Heart right ventricle (tissue), 16 donors: ENCODE measurements around the gene DGCR6L. TPM values are rescaled to one million over a fixed set of nuclear protein-coding genes. Genes with fewer than 3 reads are reported as not detected.
"Not testable (repeated sequence)": the region's sequence is repeated elsewhere in the genome, so short reads cannot be mapped to it uniquely, and the experiment has no call there.

Experiments used
- ATAC-seq, 8 donors: fragments of 200-7000 bp; cut with Tn5 transposase; one replicate each; pipeline ENCODE4 v1.9.1; 2020; ENCODE audit warnings: mild to moderate bottlenecking in 8 of 8, moderate library complexity in 8 of 8, moderate number of reproducible peaks in 1 of 8
- DNase-seq, 2 donors: peaks; one replicate each; pipeline ENCODE4 v3.0.0-alpha.2; 2020
- H3K27ac ChIP-seq, 10 donors: fragments of 200-600 bp; sonication (generic) in 2 of 10; one replicate each; pipeline versions ENCODE4 v1.5.0 to v1.8.0; 2020 to 2022; ENCODE audit warnings: mild to moderate bottlenecking in 3 of 10
- H3K27me3 ChIP-seq, 7 donors: fragments of 200-600 bp; one replicate each; pipeline ENCODE4 v1.8.0; 2021 to 2022; ENCODE audit warnings: mild to moderate bottlenecking in 2 of 7
- H3K36me3 ChIP-seq, 9 donors: fragments of 200-600 bp; sonication (generic) in 1 of 9; one replicate each; pipeline versions ENCODE4 v1.5.0 to v1.8.0; 2020 to 2022; ENCODE audit warnings: mild to moderate bottlenecking in 2 of 9
- H3K4me1 ChIP-seq, 9 donors: fragments of 200-600 bp; sonication (generic) in 1 of 9; one replicate each; pipeline versions ENCODE4 v1.5.0 to v1.8.0; 2020 to 2022; ENCODE audit warnings: mild to moderate bottlenecking in 4 of 9
- H3K4me3 ChIP-seq, 10 donors: fragments of 200-600 bp; sonication (generic) in 2 of 10; one replicate each; pipeline versions ENCODE4 v1.5.0 to v1.8.0; 2020 to 2022; ENCODE audit warnings: mild to moderate bottlenecking in 7 of 10, moderate library complexity in 2 of 10
- H3K9me3 ChIP-seq, 11 donors: fragments of 200-600 bp in 10 of 11; sonication (generic) in 2 of 11; one replicate each; pipeline versions ENCODE4 v1.5.0 to v1.8.0; 2013 to 2022; ENCODE audit warnings: mild to moderate bottlenecking in 2 of 11, control low read depth in 1 of 11, moderate library complexity in 1 of 11
- WGBS, 2 donors: extraction: QIAGEN DNeasy Blood & Tissue Kit; methylation state at CpG; one replicate each; pipeline ENCODE4 v1.1.7; 2013; ENCODE audit warnings: inconsistent platforms in 1 of 2; 5-methylcytosine and 5-hydroxymethylcytosine counted together
- intact Hi-C, 10 donors: fragments of 100-400 bp; cut with DNase I; formaldehyde crosslinking; loops; one replicate each; pipeline versions ENCODE4 v1.11.1 to v1.14.2; 2022
- polyA plus RNA-seq, 2 donors: library from polyadenylated mRNA; stranded (reverse); fragments of 200-250 nt; gene quantifications; one replicate each; pipeline ENCODE4 v1.2.3, GENCODE V29; 2013
- total RNA-seq, 10 donors: library from RNA; stranded (reverse); fragmentation: NEBNext Ultra II Directional in 3 of 10; extraction: Animal tissue kit (Norgen Biotek cat#: 25700) in 3 of 10; gene quantifications; one replicate each; pipeline versions ENCODE4 v1.2.1 to v1.2.4, GENCODE V29; 2021 to 2023
- TF ChIP-seq, protein P1 (sequence below), 9 donors: fragments of 200-600 bp; sonication (generic) in 2 of 9; IDR thresholded peaks; one replicate each; pipeline versions ENCODE4 v1.5.0 to v1.8.0; 2021 to 2022; ENCODE audit warnings: antibody characterized with exemption in 9 of 9, mild to moderate bottlenecking in 5 of 9, moderate library complexity in 1 of 9
- donor health status: Arrhythmogenic right ventricular cardiomyopathy.
- donor health status: ischemic (EF 13 %, LVEDD 7.1; RV severe dilation, severe dysfunction).
- donor health status: healthy with polysubstance abuse.
- donor health status: DM: no; HTN: yes; CAD: no.
- donor health status: DM: no; HTN: no; CAD: no.
- donor health status: ischemic (EF 25% LVEDD 6.9; RV normal size, moderate dysfunction).
- donor health status: ischemic (EF 25% LVEDD 5.7; RV mildly dilated, moderate dysfunction).
- donor health status: healthy.
- donor health status: DM: yes; HTN: yes; CAD: no.
- donor health status: Ischemic cardiomyopathy.
- donor health status: ischemic (EF 35%, LVEDD 5.7; RV mildly dilated, moderate dysfunction).
- donor health status: nonischemic (EF 11% LVEDD 7.7; RV severe dilation, severe dysfunction).
- donor health status: DM: yes; HTN: yes; CAD: no.
- donor health status: PGD.
- donor health status: ischemic (EF 29% LVEDD 5.4; RV normal size, mild dysfunction).
- donor health status: nonischemic (EF 23%, LVEDD 6.1; RV moderate dilation, normal function).

Gene DGCR6L
- total and polyA plus RNA-seq, 12 donors = 37.9 to 90.3 (median 41.7) TPM

GRCh38 chr22:20280866-20281265 lies 39.0 kb downstream of the DGCR6L start:
- Histone ChIP-seq H3K4me1 (no peaks in the 10 kb centered on the region), H3K4me3 (no peak overlapping the region), H3K27me3 (no peaks in the 10 kb centered on the region), H3K36me3 (no peaks in the 10 kb centered on the region), H3K27ac (no peak overlapping the region), H3K9me3 (no peaks in the 10 kb centered on the region)
- 73 to 82% methylated on average over 12 of the region's 12 CpGs for WGBS, 2 donors
- intact Hi-C loops = no loop called here
- ATAC-seq = no peak
- DNase-seq = no peak
- TF ChIP-seq, protein P1, sequence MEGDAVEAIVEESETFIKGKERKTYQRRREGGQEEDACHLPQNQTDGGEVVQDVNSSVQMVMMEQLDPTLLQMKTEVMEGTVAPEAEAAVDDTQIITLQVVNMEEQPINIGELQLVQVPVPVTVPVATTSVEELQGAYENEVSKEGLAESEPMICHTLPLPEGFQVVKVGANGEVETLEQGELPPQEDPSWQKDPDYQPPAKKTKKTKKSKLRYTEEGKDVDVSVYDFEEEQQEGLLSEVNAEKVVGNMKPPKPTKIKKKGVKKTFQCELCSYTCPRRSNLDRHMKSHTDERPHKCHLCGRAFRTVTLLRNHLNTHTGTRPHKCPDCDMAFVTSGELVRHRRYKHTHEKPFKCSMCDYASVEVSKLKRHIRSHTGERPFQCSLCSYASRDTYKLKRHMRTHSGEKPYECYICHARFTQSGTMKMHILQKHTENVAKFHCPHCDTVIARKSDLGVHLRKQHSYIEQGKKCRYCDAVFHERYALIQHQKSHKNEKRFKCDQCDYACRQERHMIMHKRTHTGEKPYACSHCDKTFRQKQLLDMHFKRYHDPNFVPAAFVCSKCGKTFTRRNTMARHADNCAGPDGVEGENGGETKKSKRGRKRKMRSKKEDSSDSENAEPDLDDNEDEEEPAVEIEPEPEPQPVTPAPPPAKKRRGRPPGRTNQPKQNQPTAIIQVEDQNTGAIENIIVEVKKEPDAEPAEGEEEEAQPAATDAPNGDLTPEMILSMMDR (IDR thresholded peaks at IDR 0.05) = no peak

DNA sequence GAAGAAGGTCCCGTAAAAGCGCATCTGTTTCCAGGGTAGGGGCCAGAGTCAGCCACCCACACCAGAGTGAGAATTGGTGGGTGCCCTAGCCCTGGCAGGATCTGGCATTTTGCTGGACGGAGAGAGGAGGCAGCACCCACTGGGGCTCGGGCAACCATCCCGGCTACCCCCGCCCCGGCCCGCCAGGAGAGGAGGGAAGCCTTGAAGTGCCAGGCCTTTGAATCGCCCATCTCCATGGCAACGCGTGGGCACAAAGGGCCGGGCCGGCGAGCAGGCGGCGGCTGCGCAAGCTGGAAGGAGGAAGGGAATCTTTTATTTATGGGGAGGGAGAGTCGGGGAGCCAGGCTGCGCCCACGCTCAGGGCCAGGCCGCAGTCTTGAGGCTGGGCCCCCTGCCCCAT lies 39.7 kb downstream of the DGCR6L start:
- H3K9me3 ChIP-seq, DNase-seq, ATAC-seq, H3K36me3 ChIP-seq, H3K27ac ChIP-seq, H3K4me1 ChIP-seq, H3K27me3 ChIP-seq, H3K4me3 ChIP-seq, intact Hi-C loops: not testable (repeated sequence)
- WGBS, 2 donors = 82 to 92% methylated on average over 16 to 17 of the region's 21 CpGs

DNA sequence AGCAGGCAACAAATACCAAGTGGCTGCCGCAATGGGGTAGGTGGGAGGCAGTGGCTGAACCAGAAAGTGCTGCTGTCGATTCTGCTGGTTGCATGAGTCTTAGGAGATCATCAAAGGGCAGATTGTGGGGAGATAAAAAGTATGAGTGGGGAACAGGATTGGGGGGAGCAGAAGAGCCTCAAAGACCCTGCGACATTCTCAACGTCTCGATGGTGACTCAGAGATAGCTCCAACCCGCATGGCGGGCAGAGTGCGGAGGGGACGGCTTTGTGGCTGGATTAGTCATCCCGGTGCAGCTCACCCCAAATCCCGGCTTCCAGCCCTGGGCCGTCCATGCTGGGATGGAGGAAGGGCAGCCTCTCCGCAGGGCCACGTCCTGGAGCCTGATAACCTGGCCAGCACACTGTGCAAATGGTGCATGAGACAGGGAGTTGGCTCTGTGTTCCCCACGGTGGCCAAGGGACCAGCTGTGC lies 40.2 kb downstream of the DGCR6L start:
- DNase-seq = no peak
- intact Hi-C loops = no loop called here
- Histone ChIP-seq H3K27me3 (no peaks in the 10 kb centered on the region), H3K9me3 (no peaks in the 10 kb centered on the region), H3K36me3 (no peaks in the 10 kb centered on the region), H3K4me1 (no peaks in the 10 kb centered on the region), H3K27ac (no peak overlapping the region), H3K4me3 (no peak overlapping the region)
- ATAC-seq = no peak
- WGBS, 2 donors = 59 to 63% methylated on average over 12 to 15 of the region's 15 CpGs
- TF ChIP-seq, protein P1 (IDR thresholded peaks at IDR 0.05) = no peak

- H3K27ac ChIP-seq, H3K27me3 ChIP-seq, H3K9me3 ChIP-seq, H3K36me3 ChIP-seq, H3K4me1 ChIP-seq, DNase-seq, ATAC-seq, intact Hi-C loops, H3K4me3 ChIP-seq: not testable (repeated sequence)
- WGBS, 2 donors = 80 to 90% methylated on average over 12 to 22 of the region's 22 CpGs
Measured at GRCh38 chr22:20278726-20279490, 41.0 kb downstream of the DGCR6L start.

- 84 to 89% methylated on average over 17 of the region's 18 CpGs for WGBS, 2 donors
- H3K4me3 ChIP-seq, H3K4me1 ChIP-seq, H3K27ac ChIP-seq, DNase-seq, ATAC-seq, H3K9me3 ChIP-seq, H3K36me3 ChIP-seq, intact Hi-C loops, H3K27me3 ChIP-seq: not testable (repeated sequence)
Measured at GRCh38 chr22:20277936-20278635, 41.8 kb downstream of the DGCR6L start.

- DNase-seq (no peak), ATAC-seq (no peak)
- 78 to 85% methylated on average over 7 of the region's 7 CpGs for WGBS, 2 donors
- H3K9me3 ChIP-seq = no peaks in the 10 kb centered on the region
- no peaks in the 10 kb centered on the region for H3K27me3 ChIP-seq
- H3K4me3 ChIP-seq = no peak overlapping the region
- no peaks in the 10 kb centered on the region for H3K36me3 ChIP-seq
- H3K27ac ChIP-seq = no peak overlapping the region
- intact Hi-C loops = no loop called here
- TF ChIP-seq, protein P1 (IDR thresholded peaks at IDR 0.05) = no peak
- peaks cover 0 to 6% (median 0%) of the 10 kb centered on the region in 9 donors for H3K4me1 ChIP-seq
Measured at GRCh38 chr22:20276468-20276867, 43.4 kb downstream of the DGCR6L start.
